ENCODE measurements around the gene DRICH1.
A peak's percentile ranks its signal among the peaks of the same experiment; 100 is the strongest.
"Not testable (repeated sequence)": the region's sequence is repeated elsewhere in the genome, so short reads cannot be mapped to it uniquely, and the experiment has no call there.

DRICH1 gene

GRCh38 chr22:23632178-23632577, at the start of gene DRICH1:
Gene DRICH1, minus strand, starts transcription at chr22:23632321. Its CDS starts 298 bp downstream, at chr22:23632023.
- DNase-seq (ENCODE audit: low read depth): no peak

GRCh38 chr22:23681026-23681809, 49.1 kb upstream of the DRICH1 start:
- DNase-seq (ENCODE audit: low read depth): no peak

GRCh38 chr22:23678133-23678532, 46.0 kb upstream of the DRICH1 start:
- no peak for DNase-seq (ENCODE audit: low read depth)

GRCh38 chr22:23677701-23677995, 45.5 kb upstream of the DRICH1 start:
- DNase-seq (ENCODE audit: low read depth): no peak

GRCh38 chr22:23676841-23677700, 45.0 kb upstream of the DRICH1 start:
- not testable (repeated sequence) for DNase-seq (ENCODE audit: low read depth)

- DNase-seq (ENCODE audit: low read depth): no peak
These were observed 43.6 kb upstream of the DRICH1 start for GRCh38 chr22:23675502-23676415.

- DNase-seq (ENCODE audit: low read depth): not testable (repeated sequence)
These were observed 42.9 kb upstream of the DRICH1 start for GRCh38 chr22:23674886-23675501.

GRCh38 chr22:23673826-23674690, 41.9 kb upstream of the DRICH1 start:
- no peak for DNase-seq (ENCODE audit: low read depth)

GRCh38 chr22:23673050-23673620, 41.0 kb upstream of the DRICH1 start:
- DNase-seq (ENCODE audit: low read depth): no peak

- not testable (repeated sequence) for DNase-seq (ENCODE audit: low read depth)
These were observed 40.4 kb upstream of the DRICH1 start for GRCh38 chr22:23672307-23673049.

- not testable (repeated sequence) for DNase-seq (ENCODE audit: low read depth)
These were observed 39.3 kb upstream of the DRICH1 start for GRCh38 chr22:23671387-23671786.

- DNase-seq (ENCODE audit: low read depth): no peak
These were observed 38.5 kb upstream of the DRICH1 start for GRCh38 chr22:23670378-23671295.

GRCh38 chr22:23660381-23660780, 28.3 kb upstream of the DRICH1 start:
- not testable (repeated sequence) for DNase-seq (ENCODE audit: low read depth)

- peak; percentile 21 for DNase-seq (ENCODE audit: low read depth)
These were observed 25.6 kb upstream of the DRICH1 start for GRCh38 chr22:23657727-23658126.

GRCh38 chr22:23655891-23656475, 23.9 kb upstream of the DRICH1 start:
- DNase-seq (ENCODE audit: low read depth): no peak

GRCh38 chr22:23652711-23653110, 20.6 kb upstream of the DRICH1 start:
- DNase-seq (ENCODE audit: low read depth): no peak

- no peak for DNase-seq (ENCODE audit: low read depth)
These were observed 20.2 kb upstream of the DRICH1 start for GRCh38 chr22:23652286-23652685.

GRCh38 chr22:23651676-23652075, 19.6 kb upstream of the DRICH1 start:
- no peak for DNase-seq (ENCODE audit: low read depth)

Data from amniotic epithelial cell (primary cell).